Measurements from ENCODE around the gene OSBPL6.

DNA sequence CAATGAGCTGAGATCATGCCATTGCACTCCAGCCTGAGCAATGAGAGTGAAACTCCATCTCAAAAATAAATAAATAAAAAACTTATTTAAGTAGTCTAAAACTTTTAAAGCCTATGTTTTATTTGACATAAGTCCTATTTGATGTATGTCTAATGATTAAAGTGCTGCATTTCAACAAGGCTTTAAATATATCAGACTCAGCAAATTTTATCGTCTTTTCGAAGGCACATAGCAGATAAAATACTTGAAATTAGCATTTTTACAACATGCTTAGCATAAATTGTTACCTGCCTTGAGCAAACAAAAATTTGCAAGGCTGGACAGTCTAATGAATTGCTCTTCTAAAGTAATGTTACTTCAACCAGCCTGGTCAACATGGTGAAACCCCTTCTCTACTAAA lies 170.8 kb downstream of the OSBPL6 start:
- TF ChIP-seq, protein P1, sequence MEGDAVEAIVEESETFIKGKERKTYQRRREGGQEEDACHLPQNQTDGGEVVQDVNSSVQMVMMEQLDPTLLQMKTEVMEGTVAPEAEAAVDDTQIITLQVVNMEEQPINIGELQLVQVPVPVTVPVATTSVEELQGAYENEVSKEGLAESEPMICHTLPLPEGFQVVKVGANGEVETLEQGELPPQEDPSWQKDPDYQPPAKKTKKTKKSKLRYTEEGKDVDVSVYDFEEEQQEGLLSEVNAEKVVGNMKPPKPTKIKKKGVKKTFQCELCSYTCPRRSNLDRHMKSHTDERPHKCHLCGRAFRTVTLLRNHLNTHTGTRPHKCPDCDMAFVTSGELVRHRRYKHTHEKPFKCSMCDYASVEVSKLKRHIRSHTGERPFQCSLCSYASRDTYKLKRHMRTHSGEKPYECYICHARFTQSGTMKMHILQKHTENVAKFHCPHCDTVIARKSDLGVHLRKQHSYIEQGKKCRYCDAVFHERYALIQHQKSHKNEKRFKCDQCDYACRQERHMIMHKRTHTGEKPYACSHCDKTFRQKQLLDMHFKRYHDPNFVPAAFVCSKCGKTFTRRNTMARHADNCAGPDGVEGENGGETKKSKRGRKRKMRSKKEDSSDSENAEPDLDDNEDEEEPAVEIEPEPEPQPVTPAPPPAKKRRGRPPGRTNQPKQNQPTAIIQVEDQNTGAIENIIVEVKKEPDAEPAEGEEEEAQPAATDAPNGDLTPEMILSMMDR (IDR thresholded peaks at IDR 0.05): no peak
- no peak for TF ChIP-seq POLR2A (IDR thresholded peaks at IDR 0.05; ENCODE audit: low read depth)
- no peak for TF ChIP-seq POLR2AphosphoS5 (IDR thresholded peaks at IDR 0.05)
